Renal cortex interstitium (tissue), 11 donors: Measurements from ENCODE around the gene ACYP1. TPM values are rescaled to one million over a fixed set of nuclear protein-coding genes. Genes with fewer than 3 reads are reported as not detected.
A peak's percentile ranks its signal among the peaks of the same experiment; 100 is the strongest.

Experiments used
- DNase-seq, 11 donors: peaks; one replicate each; pipeline ENCODE4 v3.0.0-alpha.2; 2013; ENCODE audit warnings: low read depth in 9 of 11, low spot score in 4 of 11; ENCODE audit errors: extremely low read depth in 1 of 11
- polyA plus RNA-seq, 3 donors: library from polyadenylated mRNA; unstranded; fragments of 120-200 nt; gene quantifications; one replicate each; pipeline ENCODE4 v1.2.1, GENCODE V29; 2013; ENCODE audit not compliant: insufficient read length in 3 of 3

The ACYP1 gene
- polyA plus RNA-seq, 3 donors, result 29.2 to 54.5 (median 32.8) TPM

DNA sequence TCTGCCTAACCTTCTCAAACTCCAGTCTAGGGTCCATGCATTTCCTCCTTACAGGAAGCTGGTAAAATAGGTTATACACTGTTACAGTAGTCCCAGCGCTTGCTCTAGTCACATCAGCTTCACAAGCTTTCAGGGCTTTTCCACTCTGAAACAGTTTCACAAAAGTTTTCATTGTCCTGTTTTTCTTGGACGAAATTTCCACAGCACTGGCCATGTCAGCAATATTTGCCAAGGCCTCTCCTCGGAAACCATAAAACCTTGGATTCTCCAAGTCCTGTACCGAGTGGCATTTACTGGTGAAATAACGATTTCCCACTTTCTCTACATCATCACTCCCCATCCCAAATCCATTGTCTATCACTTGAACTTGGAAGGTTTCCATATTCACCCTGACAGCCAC is 14.7 kb downstream of the ACYP1 start:
- no peak for DNase-seq

DNA sequence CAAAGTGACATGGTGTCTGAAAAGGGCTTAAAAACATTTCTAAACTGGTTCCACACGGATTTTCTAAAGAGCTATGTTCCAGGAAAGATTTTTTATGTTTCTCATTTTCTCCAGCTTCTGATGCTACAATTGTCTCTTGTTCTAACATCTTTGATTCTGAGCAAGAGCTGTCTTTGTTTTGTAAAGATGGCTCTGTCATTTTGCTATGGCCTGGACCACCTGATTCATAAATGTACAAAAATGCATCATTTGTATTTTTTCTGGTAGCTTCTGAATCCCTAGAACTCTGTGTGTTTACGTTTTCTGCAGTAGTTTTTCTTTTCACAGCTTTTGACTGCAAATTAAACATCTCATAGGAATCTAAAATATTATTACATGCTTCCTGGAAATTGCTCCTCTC is 15.7 kb downstream of the ACYP1 start:
- no peak for DNase-seq

- DNase-seq, result no peak
Observed at GRCh38 chr14:75047506-75047905, 16.3 kb downstream of the ACYP1 start.

DNA sequence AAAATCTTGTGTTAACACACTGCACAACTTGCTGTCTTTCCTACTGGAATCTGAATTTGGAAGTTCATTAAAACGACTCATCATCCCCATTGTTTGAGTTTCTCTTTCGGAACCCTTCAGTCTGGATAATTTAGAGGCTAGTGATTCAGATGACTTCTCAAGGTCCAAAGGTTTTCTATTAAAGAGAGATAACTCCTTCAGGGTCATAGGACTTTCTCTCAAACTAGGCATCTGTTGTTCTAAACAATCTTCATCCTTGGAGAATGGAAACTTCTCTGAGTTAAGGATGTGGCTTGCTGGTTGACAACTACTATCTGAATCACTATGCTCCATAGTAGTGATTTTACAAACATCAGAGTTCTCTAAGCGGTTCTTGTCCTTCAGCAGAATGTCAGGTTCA is 16.9 kb downstream of the ACYP1 start:
- DNase-seq, result no peak

DNA sequence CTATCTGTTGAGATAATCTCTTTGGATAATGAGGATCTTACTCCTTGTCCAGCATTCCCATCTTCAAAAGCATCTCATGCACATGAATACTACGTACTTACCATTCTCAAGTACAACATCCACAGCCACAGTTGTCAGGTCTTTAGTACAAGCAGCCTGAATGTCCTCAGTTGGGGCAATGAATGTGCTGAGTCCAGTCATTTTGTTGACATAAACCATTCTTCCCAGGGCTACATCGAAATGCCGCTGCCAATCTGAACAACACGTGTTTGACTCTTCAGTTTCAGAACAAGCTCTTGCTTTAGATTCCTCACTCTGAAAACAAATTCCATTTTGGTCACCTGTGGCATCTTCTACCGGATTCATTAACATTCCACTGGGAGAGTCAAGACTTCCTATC is 17.5 kb downstream of the ACYP1 start:
- DNase-seq, result no peak

GRCh38 chr14:75044752-75045151 is 19.1 kb downstream of the ACYP1 start:
- no peak for DNase-seq

GRCh38 chr14:75044322-75044721 is 19.5 kb downstream of the ACYP1 start:
- no peak for DNase-seq

- DNase-seq, result peak in 1 of 11 donors; percentile 22
Observed at GRCh38 chr14:75042035-75042434, 21.8 kb downstream of the ACYP1 start.

GRCh38 chr14:75041613-75042012 is 22.2 kb downstream of the ACYP1 start:
- no peak for DNase-seq

GRCh38 chr14:75040959-75041358 is 22.9 kb downstream of the ACYP1 start:
- DNase-seq, result no peak

- DNase-seq, result no peak
Observed at GRCh38 chr14:75040507-75040906, 23.3 kb downstream of the ACYP1 start.

- DNase-seq, result no peak
Observed at GRCh38 chr14:75032939-75033338, 30.9 kb downstream of the ACYP1 start.

DNA sequence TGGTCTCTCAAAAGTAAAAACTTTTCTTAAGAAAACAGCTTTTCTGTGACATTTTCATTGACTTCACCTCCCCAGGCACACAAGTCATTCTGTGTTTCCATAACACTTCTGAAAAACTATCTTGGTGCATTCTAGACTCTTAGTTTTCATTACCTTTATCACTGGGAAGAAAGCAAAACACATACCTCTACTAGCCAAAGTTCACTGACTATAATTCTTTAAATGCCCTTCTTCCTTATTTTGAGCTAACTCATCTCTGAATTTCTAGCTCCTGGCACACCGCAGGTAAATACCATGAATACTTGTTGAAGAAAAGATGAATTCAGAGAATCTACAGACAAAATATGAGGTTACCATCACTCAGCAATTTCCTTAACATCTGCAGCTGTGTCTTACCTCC is 33.7 kb downstream of the ACYP1 start:
- no peak for DNase-seq

DNA sequence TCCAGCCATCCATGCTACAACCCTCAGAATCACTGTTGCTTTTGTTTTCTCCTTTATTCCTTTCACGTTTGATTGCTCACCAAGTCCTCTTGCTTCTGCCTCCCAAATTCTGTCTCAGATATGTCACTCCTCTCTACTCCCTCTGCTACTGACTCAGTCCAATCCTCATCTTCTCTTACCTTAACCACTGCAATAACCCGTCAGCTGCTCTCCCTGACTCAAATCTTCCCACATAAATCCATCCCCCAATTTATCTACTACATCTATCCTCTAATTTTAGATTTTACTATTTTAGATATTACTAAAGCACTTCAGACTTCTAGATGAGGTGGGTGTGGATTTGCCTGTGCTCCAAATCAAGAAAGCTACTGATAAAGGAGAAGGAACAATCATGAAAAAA is 37.9 kb downstream of the ACYP1 start:
- no peak for DNase-seq

GRCh38 chr14:75025082-75025481 is 38.7 kb downstream of the ACYP1 start:
- no peak for DNase-seq

DNA sequence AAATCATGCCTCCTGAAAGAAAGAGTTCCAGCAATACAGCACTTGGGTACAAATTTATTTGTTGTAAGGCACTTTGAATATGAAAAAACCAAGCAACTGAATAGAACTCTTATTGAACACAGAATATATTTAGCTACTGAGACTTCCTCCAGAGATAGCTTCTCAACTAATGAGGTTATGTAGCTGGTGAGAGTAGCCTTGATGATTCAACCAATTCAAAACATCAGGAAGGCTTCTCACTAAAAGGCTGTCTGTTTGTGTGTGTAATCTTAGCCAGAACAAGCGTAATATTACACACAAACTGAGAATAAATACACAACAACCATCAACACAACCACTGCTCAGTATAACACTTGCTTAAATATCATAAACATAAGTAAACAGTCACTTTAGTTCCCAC is 40.7 kb downstream of the ACYP1 start:
- no peak for DNase-seq

GRCh38 chr14:75022655-75023054 is 41.2 kb downstream of the ACYP1 start:
- no peak for DNase-seq

GRCh38 chr14:75018694-75019093 is 45.1 kb downstream of the ACYP1 start:
- DNase-seq, result peak in 9 of 11 donors; percentile 7 to 67 (median 37)

DNA sequence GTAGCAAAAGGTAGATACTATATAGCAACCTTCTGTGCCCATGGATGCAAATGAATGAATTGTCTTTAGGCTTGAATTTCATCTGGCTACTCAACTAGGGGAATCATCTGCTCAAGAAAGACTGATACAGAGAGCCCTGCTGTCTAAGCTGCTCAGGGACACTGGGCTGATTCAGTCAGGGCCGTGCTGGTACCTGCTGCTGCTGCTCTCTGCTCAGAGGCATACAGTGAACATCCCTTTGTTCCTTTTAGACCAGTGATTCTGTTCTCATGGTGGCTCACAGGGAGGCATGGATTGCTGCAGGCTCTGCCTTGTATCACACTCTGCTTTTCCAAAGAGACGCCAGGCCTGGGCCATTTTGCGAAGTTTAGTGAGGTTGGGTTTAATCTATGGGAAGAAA is 47.0 kb downstream of the ACYP1 start:
- DNase-seq, result no peak

GRCh38 chr14:75015496-75015895 is 48.3 kb downstream of the ACYP1 start:
- no peak for DNase-seq

DNA sequence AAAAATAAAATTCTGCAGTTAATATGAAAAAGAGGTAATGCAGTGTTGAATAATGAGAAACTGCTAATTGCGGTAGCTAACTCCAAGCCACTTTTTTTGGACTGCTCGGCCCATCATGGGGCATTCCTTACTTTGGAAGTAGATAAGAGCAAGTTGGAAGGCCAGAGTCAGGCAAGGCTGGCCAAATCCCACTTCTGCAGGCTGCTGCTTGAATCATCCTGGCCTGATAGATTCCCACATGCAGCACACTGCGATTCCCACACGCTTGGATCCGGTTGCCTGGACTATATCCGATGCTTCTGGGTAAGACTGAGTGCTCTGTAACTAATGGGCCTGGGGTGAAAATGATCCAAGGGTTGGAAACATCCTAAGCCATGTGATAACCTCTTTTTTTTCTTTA is 50.5 kb downstream of the ACYP1 start:
- no peak for DNase-seq

DNA sequence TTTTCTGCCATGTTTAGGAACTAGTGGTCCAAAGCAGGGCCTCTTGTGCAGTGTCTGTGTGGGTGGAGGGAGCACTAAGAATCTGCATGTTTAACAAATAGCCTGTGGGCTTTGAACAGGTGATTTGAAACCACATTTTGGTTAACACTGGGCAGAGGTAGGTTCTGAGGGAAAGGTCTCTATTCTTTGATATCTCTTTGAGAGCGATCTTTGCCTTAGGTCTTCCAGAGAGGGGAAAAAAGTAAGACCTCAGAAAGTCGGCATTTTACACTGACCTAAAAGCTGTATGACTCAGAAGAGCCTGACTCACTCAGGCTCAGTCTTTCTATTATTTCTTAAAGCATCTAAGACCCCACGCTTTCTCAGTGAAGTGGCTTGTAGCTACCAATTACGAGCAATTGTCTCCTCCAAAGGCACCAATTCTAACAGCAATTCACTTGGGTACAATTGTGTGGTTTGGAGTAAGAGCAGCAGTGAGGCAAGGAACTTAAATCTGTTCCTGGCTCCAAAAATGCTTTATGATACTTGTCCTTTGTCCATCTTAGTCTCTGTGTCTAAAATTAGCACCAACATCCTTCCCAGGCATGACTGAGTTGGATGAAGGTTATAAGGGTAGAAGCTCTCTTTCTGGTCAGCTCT is 52.3 kb downstream of the ACYP1 start:
- DNase-seq, result no peak
